ENCODE measurements around the gene HS3ST5. TPM values are rescaled to one million over a fixed set of nuclear protein-coding genes. Genes with fewer than 3 reads are reported as not detected.

HS3ST5 gene
- total RNA-seq, 1 experiment from 2014 or later = 8.7 TPM

DNA sequence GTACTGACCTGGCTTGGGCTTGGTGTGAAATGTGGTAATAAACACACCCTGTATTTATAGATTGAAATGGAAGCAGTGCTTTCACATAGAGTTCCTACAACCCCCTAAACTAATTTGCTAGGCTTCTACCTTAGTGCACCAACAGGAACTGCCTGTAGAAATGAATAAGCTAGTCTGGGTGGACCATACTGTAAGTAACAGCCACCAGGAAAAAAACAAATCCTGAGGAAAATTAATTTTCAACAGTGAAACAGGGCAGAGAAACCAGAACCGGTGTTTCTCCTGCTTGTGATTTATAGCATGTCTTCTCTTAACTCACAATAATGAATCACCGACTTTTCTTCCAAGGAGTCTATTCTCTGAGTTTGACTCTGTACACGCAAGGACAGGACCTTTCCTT lies 187.1 kb downstream of the HS3ST5 start (continued):
- TF ChIP-seq ZNF281 (CRISPR knock-in tag; IDR thresholded peaks at IDR 0.05) (no peak), ZNF232 (CRISPR knock-in tag; IDR thresholded peaks at IDR 0.05) (no peak), HMGA2 (CRISPR knock-in tag; IDR thresholded peaks at IDR 0.05) (no peak), ZBTB43 (CRISPR knock-in tag; IDR thresholded peaks at IDR 0.05) (no peak), ZNF121 (CRISPR knock-in tag; IDR thresholded peaks at IDR 0.05) (no peak), JUN (CRISPR knock-in tag; IDR thresholded peaks at IDR 0.05) (no peak), SP1 (CRISPR knock-in tag; conservative IDR thresholded peaks at IDR 0.05) (no peak)

DNA sequence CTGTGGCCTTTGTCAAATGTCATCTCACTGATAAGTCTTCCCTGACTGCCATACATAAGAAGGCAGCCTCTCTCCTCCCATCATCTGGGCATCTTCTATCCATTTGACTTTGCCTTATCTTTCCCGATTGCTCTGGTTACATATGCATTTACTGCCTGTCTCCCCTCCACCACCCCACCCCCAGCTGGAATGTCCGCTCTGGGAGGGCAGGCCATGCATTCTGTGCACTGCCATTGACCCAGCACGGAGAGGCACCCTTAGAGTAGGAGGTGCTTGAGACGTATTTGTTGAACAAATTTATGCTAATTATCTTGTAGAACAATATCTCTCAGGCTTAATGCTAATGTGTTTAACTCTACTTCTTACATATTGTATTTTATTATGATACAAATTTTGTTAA lies 188.0 kb downstream of the HS3ST5 start:
- CTCF ChIA-PET = interaction anchor here (2.4 kb wide), 1 partner anchor 150 kb away, joined by 5 read pairs; no protein-coding TSS in a partner anchor
- POLR2A ChIA-PET = no interaction called here
- DNase-seq (ENCODE audit: low spot score) = peak; percentile 39
- no peaks in the 10 kb centered on the region for H3K27me3 Mint-ChIP-seq (ENCODE audit: low read depth)
- H3K36me3 Mint-ChIP-seq = no peaks in the 10 kb centered on the region
- H3K4me1 Mint-ChIP-seq = peaks cover 27% of the 10 kb centered on the region
- H3K9me3 Mint-ChIP-seq = no peaks in the 10 kb centered on the region
- peak; percentile 77 for ATAC-seq
- TF ChIP-seq, protein P1, sequence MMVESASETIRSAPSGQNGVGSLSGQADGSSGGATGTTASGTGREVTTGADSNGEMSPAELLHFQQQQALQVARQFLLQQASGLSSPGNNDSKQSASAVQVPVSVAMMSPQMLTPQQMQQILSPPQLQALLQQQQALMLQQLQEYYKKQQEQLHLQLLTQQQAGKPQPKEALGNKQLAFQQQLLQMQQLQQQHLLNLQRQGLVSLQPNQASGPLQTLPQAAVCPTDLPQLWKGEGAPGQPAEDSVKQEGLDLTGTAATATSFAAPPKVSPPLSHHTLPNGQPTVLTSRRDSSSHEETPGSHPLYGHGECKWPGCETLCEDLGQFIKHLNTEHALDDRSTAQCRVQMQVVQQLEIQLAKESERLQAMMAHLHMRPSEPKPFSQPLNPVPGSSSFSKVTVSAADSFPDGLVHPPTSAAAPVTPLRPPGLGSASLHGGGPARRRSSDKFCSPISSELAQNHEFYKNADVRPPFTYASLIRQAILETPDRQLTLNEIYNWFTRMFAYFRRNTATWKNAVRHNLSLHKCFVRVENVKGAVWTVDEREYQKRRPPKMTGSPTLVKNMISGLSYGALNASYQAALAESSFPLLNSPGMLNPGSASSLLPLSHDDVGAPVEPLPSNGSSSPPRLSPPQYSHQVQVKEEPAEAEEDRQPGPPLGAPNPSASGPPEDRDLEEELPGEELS (CRISPR knock-in tag; IDR thresholded peaks at IDR 0.05) = 0 out of 2 replicates have a peak, but pooled peaks have one; percentile 24
- TF ChIP-seq JUN (CRISPR knock-in tag; IDR thresholded peaks at IDR 0.05) = no peak
- H3K4me3 Mint-ChIP-seq = no peak overlapping the region
- H3K27ac Mint-ChIP-seq = 0 out of 2 replicates have a peak overlapping the region, but pooled peaks have one; percentile 32

- TF ChIP-seq CREM (CRISPR knock-in tag; IDR thresholded peaks at IDR 0.05) (no peak), HMGA2 (CRISPR knock-in tag; IDR thresholded peaks at IDR 0.05) (no peak), TP53 (CRISPR knock-in tag; IDR thresholded peaks at IDR 0.05) (no peak), USF2 (CRISPR knock-in tag; IDR thresholded peaks at IDR 0.05) (no peak), AR (CRISPR knock-in tag; IDR thresholded peaks at IDR 0.05) (no peak), KAT7 (CRISPR knock-in tag; IDR thresholded peaks at IDR 0.05; ENCODE audit: borderline replicate concordance) (no peak), ETV6 (CRISPR knock-in tag; IDR thresholded peaks at IDR 0.05) (no peak), NFE2L1 (CRISPR knock-in tag; IDR thresholded peaks at IDR 0.05) (no peak)
- TF ChIP-seq, protein P2, sequence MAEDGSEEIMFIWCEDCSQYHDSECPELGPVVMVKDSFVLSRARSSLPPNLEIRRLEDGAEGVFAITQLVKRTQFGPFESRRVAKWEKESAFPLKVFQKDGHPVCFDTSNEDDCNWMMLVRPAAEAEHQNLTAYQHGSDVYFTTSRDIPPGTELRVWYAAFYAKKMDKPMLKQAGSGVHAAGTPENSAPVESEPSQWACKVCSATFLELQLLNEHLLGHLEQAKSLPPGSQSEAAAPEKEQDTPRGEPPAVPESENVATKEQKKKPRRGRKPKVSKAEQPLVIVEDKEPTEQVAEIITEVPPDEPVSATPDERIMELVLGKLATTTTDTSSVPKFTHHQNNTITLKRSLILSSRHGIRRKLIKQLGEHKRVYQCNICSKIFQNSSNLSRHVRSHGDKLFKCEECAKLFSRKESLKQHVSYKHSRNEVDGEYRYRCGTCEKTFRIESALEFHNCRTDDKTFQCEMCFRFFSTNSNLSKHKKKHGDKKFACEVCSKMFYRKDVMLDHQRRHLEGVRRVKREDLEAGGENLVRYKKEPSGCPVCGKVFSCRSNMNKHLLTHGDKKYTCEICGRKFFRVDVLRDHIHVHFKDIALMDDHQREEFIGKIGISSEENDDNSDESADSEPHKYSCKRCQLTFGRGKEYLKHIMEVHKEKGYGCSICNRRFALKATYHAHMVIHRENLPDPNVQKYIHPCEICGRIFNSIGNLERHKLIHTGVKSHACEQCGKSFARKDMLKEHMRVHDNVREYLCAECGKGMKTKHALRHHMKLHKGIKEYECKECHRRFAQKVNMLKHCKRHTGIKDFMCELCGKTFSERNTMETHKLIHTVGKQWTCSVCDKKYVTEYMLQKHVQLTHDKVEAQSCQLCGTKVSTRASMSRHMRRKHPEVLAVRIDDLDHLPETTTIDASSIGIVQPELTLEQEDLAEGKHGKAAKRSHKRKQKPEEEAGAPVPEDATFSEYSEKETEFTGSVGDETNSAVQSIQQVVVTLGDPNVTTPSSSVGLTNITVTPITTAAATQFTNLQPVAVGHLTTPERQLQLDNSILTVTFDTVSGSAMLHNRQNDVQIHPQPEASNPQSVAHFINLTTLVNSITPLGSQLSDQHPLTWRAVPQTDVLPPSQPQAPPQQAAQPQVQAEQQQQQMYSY (CRISPR knock-in tag; IDR thresholded peaks at IDR 0.05) = no peak
- Mint-ChIP-seq H3K27me3 (ENCODE audit: low read depth) (no peaks in the 10 kb centered on the region), H3K4me1 (peaks cover 27% of the 10 kb centered on the region), H3K27ac (peak overlapping the region; percentile 25), H3K36me3 (peaks cover 9% of the 10 kb centered on the region), H3K4me3 (no peak overlapping the region), H3K9me3 (peaks cover 7% of the 10 kb centered on the region; the same call in 1 of the 2 replicates)
- ATAC-seq = no peak
- CTCF ChIA-PET = no interaction called here
- no peak for DNase-seq (ENCODE audit: low spot score)
- POLR2A ChIA-PET = no interaction called here
These were observed 189.4 kb downstream of the HS3ST5 start for GRCh38 chr6:114153448-114153847.

Measured in WTC11 (cell line).